ENCODE measurements around the gene HTRA3.

The HTRA3 gene

DNA sequence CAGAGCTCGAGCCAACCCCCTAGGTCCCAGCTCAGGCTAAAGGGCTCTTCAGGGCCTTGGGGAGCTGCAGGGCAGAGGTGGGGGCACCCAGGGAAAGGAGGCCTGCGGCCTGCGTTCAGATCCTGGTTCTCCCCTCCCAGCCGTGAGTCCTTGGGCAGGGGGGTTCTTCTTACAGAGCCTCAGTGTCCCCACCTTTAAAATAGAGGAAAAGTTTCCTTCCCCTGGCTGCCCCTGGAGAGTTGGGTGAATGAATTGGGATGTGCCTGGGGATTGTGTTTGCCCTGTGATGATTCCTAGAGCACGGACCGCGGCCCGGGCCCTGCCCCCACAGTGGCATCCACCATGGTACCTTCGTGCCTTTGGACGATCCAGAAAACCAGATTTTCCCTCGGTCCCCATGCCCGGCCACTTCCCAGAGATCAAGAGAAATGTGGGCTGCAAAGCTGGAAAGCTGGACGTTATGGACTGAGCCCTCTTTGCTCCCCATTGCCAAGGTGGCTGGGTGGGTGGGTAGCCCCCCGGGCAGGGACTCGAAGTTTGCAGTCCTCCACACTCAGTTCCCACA is 11.4 kb downstream of the HTRA3 start:
- DNase-seq (ENCODE audit: low read depth): no peak

DNA sequence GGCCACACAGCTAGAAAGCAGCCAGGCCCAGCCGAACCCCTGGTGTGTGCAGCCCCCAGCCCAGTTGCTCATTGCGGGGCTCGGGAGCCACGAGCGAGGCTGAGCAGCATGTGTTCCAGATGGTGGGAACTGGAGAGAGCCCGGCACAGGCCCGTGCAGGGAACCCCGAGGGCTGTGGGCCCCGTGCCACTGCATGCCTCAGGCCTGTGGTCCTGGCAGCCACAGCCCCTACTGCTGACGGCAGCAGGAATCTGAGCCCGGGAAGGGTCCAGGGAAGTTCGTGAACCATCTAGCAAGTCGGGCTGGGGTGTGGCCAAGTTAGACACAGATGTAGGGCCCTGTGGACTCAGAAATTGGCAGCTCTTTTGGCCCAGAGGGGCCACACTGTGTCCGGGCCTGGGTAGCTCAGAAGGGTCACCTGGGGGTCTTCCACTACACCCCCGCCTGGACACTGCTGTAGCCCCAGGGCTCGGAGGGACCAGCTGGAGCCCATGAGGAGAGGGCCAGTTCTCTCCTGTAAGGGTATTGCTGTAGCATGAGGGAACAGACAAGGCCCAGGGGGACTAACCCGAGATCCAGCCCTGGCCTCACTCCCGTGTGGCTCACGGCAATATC is 12.1 kb downstream of the HTRA3 start:
- DNase-seq (ENCODE audit: low read depth): no peak

DNA sequence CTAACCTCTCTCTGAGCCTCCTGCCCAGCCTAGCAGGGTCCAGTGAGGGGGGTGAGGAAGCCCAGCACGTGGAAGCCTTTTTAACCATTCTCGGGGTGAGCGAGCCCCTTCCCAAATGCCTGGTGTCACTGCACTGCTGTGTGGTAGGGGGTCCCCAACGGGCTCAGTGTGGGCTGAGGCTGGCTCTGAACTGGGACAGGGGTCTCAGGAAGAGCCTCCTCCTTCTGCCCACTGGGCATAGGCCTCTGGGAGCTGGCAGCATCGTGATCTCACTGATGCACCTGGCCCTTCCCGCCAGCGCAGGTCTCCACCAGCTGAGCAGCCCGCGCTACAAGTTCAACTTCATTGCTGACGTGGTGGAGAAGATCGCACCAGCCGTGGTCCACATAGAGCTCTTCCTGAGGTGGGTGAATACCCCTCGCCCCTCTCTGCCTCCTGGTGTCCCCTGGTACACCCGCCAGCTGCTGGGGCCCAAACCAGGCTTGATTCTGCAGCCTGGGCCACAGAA is 12.6 kb downstream of the HTRA3 start:
- no peak for DNase-seq (ENCODE audit: low read depth)

DNA sequence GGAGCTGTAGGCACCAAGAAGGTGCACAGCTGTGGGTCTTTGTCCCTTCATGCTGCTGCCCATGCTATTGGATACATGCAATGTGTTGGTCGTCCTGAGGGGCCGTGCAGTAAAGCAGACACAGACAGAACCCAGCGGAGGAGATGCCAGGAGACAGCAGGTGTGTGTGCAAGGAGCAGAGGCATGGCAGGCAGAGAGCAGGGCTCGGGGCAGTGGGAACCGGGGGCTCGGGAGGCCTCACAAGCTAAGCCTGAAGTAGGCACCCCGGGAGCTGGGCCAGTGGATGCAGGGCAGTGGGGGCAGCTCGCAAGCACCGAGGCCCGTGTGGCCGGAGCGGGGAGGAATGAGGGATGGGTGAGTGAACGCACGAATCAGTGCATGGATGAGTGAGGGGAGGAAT is 13.2 kb downstream of the HTRA3 start:
- DNase-seq (ENCODE audit: low read depth): no peak

DNA sequence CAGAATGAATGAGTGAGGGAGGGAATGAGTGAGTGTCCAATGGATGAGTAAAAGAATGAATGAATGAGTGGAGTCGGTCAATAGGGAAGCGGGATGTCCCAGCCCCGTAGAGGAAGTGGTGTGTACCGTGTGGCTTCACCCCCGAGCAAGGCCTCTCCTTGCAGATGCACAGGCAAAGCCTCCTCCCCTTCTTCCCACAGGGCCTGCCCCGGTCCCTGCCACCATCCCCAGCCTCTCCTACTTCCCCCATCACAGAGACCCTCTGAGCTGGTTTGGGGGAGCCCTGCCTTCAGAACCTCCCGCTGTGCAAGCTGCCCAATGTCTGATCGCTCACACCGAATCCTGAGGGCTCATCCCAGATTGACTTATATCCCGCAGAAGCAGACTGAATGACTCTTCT is 13.6 kb downstream of the HTRA3 start:
- DNase-seq (ENCODE audit: low read depth): no peak

DNA sequence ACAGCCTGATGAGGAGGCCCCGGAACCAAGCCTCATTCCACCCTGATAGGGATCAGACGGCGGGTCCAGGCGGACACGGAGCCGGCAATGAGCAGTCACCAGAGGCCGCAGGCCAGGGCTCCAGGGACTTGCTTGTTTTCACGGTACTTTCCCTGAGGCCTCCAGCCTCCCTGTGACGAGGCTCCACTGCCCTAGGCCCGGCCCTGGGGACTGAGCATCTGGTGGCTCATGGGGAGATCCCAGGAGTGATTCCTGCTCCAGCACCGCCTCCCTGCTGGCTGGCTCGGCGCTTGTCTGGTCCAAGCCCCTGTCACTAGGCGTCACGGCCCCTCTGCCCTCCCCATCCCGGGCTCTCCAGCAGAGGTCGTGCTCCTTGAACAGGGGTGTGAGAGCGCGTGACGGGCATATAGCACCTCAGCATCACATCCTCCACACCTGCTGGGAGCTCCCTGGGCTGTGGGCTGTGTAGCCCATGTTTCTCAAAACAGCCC is 14.1 kb downstream of the HTRA3 start:
- DNase-seq (ENCODE audit: low read depth): no peak

DNA sequence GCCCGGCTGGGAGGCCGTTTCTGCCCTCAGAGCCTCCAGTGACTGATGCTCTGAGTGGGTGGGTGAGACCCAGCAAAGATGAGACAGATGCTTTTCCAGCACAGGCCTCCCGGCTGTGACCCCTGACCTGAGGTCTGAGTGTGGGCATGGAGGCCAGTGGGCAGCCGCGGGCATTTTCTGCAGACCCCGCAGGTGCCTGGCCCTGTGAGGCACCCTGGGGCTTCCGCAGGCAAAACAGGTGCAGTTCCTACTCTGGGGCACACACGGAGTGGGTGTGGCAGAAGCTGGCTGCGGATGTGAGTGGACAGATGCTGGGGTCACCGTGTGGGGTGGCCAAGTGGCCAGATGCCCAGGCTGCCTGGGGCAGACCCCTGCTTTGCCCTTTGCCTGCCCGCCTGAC is 14.8 kb downstream of the HTRA3 start:
- DNase-seq (ENCODE audit: low read depth): no peak

DNA sequence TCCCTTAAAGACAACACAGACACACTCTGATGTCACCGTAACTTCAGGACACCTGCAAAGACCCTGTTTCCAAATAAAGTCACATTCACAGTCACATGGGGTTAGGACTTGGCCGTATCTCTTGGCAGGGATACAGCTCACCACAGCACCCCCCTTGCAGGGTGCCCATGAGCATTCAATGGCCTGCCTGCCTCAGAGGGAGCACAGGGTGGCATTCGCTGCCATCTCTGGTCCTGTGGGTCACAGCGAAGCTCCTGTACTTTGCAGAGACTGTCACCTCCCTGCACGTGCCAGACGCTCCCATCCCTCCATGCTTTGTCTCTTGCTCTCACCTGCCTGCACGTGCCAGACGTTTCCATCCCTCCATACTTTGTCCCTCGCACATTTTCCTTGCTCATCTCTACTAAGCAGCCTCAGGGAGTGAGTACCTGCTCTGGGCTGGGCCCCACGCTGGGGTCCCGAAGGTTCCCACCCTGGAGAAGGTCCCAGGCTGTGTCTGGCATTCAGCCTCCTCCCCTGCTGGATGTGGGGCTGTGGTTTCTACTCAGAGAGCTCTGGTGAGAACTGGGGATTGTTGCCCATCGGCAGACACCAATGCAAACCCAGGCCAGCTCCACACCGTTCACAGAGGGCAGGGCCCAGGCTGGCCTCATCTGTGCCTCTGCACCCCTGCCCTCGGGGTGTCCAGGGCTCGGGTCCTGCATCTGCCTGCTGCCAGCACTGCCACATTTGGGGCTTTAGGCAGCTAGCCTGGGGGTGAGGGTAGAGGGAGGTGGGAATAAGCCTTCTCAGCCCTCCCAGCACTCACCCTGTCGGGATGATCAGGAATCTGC is 15.8 kb downstream of the HTRA3 start:
- no peak for DNase-seq (ENCODE audit: low read depth)

DNA sequence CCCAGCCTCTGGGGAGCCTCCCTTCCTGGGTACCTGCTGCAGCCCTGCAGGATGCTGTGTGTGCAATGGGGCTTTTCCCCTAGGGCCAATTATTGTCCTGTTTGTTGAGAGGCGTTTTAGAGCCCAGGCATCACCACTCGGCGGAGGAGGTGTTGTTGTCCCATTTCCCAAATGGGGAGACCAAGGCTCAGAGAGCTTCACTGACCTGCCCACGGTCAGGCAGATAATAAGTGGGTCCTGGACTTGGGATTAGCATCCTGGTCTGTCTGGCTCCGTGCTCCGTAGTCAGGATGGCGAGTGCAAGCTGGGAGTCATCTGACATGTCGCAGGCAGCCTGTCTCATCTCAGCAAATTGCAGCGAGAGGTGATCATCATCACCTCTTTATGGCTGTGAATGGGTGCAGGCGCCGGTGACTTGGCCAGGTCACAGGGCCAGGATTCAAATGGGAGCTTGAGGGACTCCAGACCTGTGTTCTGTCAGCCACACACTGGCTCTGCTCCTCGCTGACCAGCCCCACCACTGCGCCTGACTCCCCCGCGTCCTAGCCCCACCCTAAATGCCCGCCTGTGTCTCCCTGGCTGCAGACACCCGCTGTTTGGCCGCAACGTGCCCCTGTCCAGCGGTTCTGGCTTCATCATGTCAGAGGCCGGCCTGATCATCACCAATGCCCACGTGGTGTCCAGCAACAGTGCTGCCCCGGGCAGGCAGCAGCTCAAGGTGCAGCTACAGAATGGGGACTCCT is 16.6 kb downstream of the HTRA3 start:
- DNase-seq (ENCODE audit: low read depth): no peak

DNA sequence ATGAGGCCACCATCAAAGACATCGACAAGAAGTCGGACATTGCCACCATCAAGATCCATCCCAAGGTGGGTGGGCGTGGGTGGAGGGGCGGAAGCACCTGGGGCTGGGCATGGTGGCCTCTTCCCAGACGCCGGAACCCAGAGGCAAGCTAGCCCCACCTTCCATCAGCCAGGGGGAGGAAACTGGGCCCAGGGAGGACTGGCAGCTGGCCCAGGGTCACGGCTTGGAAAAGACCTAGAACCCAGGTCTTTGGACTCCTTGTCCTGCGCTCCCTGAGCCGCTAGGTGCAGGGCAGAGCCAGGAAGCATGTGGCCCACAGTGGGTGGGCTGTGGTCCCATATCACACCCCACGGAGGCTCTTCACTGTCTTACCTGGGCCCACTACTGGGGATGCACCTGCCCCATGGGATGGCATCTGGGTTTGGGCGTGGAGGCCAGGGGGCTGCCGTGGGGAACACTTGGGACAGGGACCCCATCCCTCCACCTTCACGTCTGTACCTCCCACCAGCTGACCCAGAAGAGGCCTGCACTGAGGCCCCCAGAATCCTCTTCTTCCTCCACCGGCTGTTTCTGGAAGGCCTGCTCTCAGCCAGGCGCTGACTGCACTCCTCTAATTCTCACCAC is 17.3 kb downstream of the HTRA3 start:
- DNase-seq (ENCODE audit: low read depth): no peak

DNA sequence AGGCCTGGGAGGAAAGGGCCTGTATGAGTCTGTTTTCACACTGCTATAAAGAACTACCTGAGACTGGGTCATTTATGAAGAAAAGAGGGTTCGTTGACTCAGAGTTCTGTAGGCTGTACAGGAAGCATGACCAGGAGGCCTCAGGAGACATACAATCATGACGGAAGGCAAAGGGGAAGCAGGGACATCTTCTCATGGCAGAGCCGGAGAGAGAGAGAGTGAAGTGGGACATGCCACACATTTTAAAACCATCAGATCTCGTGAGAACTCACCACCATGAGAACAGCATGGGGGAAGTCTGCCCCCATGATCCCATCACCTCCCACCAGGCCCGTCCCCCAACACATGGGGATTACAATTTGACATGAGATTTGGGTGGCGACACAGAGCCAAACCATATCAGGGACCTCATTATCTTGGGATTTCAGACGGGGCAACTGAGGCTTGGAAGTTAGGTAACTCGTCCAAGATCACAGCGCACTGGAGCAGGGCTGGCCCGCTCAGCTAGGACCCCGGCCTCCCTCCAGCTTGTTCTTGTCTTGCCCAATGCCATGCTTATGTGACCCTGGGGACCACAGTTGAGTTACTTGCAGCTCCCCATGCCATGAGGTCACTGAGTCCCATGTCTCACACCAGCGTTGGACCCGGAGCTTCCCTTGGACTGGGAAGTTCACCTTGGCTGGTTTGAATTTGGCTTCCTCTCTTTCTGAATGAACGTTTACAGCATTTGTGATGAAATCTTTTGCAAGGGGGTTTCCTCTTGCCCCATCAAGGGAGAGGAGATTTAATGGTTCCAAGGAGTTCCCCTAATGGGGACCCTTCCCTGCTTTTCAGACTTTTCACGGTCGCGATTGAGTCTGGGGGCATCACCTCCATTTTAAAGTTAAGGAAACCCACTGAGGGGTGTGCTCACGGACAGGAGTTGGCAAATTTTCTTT is 18.1 kb downstream of the HTRA3 start:
- DNase-seq (ENCODE audit: low read depth): no peak

DNA sequence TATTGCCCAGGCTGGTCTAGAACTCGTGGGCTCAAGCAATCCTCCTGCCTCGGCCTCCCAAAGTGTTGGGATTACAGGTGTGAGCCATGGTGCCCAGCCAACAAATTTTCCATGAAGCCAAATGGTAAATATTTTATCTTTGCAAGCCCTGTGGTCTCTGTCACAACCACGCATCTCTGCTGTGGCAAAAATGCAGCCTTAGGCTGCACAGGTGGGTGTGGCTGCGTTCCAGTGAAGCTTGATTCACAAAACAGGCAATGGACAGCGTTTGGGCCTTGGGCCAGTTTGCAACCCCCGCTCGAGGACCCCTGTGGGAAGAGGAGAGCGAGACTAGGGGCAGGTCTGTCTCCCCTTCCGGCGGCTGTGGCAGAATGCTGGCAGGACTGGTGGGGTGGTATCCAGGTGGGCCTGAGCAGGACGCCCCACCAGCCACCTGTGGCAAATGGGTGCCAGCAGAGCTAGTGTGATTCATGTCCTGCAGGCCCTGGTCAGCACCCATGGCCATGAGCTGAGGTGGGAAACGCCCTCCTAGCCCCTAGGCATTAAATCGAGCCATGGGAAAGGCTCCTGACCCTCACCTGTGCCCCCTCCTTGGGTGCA is 19.7 kb downstream of the HTRA3 start:
- no peak for DNase-seq (ENCODE audit: low read depth)

DNA sequence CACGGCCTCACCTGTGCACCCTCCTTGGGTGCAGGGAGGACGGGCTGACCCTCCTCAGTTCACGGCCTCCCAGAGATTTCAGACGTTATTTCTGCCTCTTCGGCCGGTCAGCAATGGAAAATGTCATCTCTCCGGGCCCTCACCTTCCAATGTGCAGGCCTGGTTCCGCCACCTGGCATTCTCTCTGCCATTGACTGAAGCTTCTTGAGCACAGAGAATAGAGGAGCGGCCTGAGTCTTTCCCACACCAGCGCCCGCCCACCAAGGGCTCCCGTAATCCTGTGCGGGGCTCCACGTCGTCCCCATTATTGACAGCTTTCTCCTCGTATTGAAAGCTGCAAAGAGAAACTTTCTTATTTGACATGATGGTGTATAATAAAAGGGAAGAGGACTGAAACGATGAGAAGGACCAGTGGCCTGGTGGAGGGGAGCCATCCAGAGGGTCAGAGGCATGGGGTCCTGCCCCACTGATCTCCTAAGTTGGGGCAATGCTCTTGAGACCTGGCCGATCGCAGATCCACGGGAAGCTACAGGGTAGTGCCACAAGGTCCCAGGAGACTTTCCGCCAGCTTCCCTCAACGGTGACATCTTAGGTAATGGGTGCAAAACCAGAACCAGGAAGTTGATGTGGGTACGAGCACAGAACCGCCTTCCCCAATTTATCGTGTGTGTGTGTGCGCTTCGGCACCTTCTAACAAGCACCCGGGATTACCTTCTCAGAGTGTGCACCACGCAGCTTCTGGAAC is 20.6 kb downstream of the HTRA3 start:
- DNase-seq (ENCODE audit: low read depth): no peak

DNA sequence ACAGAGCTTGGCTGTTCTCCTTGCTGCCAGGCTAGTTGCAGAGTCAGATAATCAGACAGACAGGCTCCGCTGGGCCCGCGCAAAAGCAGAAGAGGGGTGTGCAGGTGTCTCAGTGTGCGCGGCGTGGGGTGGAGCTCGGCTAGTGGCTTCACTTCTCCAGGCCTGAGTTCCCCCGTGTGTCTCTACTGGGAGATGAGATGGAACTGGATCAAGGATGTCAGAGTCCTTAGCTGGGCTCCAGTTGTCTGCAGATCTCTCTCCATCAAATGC is 21.1 kb downstream of the HTRA3 start:
- no peak for DNase-seq (ENCODE audit: low read depth)

DNA sequence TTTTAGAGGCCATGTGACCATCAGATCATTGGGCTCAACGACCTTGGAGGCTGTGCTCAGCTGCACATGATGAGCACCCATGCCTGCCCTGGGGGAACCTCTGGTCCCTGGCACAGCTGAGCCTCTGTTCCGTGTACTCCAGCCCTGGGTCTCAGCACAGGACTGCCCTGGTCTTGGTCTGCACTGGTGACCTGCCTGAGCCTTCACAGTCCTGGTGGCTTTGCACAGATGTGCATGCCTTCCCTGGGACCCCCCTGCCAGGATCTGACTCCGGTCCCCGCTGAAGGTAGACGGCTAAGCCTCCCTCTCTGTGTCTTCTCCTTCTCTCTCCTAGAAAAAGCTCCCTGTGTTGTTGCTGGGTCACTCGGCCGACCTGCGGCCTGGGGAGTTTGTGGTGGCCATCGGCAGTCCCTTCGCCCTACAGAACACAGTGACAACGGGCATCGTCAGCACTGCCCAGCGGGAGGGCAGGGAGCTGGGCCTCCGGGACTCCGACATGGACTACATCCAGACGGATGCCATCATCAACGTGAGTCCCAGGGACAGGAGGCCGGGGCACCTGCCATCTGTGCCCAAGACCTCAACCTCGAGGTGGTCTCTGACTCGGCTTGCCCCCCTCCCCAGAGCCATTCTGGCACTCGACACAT is 21.6 kb downstream of the HTRA3 start:
- DNase-seq (ENCODE audit: low read depth): no peak

DNA sequence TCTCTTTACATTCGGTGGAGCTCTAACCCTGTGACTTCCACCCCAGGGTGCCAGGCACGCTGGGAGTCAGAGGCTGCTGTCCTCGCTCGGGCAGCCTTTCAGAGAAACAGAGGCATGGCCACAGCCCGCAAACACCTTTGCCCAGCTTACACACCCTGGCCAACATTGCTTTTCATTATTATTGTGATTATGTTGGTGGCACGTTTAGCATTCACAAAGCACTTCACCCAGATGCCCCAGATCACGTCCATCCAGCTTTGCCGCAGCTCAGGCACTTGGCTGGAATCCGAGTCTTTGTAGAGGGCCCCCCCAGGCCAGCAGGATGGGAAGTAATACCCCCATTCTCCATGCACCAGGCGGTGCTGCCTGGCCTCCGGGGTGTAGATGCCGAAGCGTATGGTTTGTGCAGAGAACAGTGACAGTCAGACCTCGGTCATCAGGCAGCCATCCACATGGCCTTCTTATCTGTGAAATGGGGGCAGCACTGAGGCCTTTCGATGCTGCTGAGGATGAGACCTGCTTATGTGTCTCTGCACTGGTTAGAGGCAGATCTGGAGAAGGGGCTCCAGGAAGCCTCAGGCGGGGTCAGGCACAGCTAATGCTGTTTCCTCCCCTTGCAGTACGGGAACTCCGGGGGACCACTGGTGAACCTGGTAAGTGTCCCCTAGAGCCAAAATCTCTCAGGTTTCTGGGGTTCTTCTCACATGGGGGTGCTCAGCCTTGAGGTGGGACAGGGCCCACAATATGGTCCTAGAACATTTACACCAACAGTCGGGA is 22.3 kb downstream of the HTRA3 start:
- no peak for DNase-seq (ENCODE audit: low read depth)

DNA sequence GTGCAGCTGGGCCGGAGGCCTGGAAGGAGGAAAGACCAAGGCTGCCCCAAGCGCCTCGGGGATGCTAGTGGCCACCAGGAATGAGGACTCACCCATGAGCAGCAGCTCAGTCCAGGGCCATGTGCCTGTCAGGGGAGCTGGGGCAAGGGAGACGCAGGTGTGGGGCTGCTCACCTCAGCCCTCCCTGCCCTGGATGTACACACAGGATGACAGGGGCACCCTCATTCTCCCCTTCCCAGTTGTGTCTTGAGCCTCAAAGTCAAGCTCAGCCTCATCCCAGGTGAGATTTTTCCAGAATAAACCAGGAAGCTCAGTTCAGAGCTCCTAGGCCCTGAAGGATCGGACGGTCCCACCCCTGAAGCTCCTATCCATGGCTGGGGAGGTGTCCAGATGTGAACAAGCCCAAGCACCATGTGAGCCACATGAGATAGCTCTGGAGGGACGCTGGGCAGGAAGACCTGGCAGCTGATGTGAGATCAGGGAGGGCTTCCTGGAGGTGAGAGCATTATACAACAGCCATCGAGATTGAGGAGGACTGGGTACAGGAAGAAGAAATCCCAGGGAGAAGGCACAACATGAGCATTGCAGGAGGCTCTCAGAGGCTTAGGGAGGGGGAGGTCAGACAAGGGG is 23.0 kb downstream of the HTRA3 start:
- DNase-seq (ENCODE audit: low read depth): no peak

All from activated T-helper 1 cell treated with Interleukin-2 at 50 U/mL for 16 hours (primary cell).